Measurements from ENCODE around the gene ESR1. TPM values are rescaled to one million over a fixed set of nuclear protein-coding genes. Genes with fewer than 3 reads are reported as not detected.

The ESR1 gene
- total RNA-seq, 4 donors from 2014 or later = 0.59 to 1.8 (median 1.3) TPM

DNA sequence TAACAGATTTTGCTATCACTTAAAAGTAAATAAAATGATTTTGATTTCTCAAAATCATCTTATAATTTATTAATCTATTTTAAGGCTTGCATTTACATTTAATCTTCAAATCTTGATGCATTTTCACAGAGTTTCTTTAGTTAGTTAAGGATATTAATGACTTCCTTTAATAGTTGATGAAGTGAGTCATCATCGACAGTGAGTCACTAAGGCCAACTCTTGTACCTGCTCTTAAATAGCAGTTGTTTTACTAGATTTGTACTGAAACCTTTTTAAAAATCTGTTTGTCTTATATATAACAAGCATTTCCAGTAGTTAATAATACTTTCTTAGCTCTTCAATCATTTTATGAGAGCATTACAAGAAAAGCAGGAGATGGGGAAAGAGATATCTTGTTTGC is 191.7 kb downstream of the ESR1 start:
- WGBS, 2 donors = 47 to 58% methylated on average over 1 of the region's 1 CpG
- intact Hi-C loops (cut with DNase I; ENCODE audit: low total_unique reads) = no loop called here
- no peak for DNase-seq (ENCODE audit: low spot score in 2 of 2)
- H3K4me3 ChIP-seq (ENCODE audit: low read depth, poor library complexity, severe bottlenecking) = no peak overlapping the region
- TF ChIP-seq, protein P1, sequence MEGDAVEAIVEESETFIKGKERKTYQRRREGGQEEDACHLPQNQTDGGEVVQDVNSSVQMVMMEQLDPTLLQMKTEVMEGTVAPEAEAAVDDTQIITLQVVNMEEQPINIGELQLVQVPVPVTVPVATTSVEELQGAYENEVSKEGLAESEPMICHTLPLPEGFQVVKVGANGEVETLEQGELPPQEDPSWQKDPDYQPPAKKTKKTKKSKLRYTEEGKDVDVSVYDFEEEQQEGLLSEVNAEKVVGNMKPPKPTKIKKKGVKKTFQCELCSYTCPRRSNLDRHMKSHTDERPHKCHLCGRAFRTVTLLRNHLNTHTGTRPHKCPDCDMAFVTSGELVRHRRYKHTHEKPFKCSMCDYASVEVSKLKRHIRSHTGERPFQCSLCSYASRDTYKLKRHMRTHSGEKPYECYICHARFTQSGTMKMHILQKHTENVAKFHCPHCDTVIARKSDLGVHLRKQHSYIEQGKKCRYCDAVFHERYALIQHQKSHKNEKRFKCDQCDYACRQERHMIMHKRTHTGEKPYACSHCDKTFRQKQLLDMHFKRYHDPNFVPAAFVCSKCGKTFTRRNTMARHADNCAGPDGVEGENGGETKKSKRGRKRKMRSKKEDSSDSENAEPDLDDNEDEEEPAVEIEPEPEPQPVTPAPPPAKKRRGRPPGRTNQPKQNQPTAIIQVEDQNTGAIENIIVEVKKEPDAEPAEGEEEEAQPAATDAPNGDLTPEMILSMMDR (IDR thresholded peaks at IDR 0.05) = no peak
- TF ChIP-seq POLR2A (IDR thresholded peaks at IDR 0.05) = no peak

DNA sequence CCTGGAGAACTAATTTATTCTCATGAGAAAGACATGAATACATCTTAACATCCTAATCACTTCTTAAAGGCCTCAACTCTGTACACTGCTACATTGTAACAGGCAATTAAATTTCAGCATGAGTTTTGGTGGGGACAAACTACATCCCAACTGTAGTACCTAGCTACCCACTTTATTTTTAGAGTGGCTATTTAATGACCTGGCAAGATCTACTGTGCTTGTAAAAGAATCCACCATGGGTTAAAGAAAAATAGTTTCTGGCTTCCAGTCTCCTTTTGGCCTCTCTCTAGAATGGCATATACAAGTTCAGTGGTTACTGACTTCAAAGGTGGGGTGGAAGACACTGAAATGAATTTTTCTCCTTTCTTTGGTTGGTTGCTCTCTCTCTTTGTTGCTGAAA is 193.9 kb downstream of the ESR1 start:
- no peak overlapping the region for H3K4me3 ChIP-seq (ENCODE audit: low read depth, poor library complexity, severe bottlenecking)
- TF ChIP-seq, protein P1 (IDR thresholded peaks at IDR 0.05) = no peak
- TF ChIP-seq POLR2A (IDR thresholded peaks at IDR 0.05) = no peak
- no peak for DNase-seq (ENCODE audit: low spot score in 2 of 2)
- intact Hi-C loops (cut with DNase I; ENCODE audit: low total_unique reads) = no loop called here

DNA sequence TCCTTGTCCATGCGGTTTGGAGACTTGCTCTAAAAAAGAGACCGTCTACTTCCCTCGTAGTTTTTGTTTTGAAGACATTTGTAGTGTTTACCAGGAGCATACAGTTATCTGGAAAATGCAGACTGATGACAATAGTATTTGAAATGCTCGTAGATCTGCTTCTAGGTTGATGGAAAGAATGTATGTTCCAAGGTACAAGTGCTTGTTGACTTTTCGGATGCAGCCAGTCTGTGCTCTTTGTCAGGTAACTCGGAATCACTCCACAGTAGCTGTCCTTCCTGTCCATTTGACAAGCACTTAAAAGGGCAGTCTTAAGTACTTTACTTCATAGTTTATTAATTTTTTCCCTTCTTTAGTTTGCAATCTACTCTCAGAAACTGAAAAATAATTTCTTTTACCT is 194.8 kb downstream of the ESR1 start:
- 94% methylated on average over 6 of the region's 6 CpGs for WGBS, 2 donors
- no peak for DNase-seq (ENCODE audit: low spot score in 2 of 2)
- TF ChIP-seq, protein P1 (IDR thresholded peaks at IDR 0.05) = no peak
- TF ChIP-seq POLR2A (IDR thresholded peaks at IDR 0.05) = no peak
- intact Hi-C loops (cut with DNase I; ENCODE audit: low total_unique reads) = no loop called here
- no peak overlapping the region for H3K4me3 ChIP-seq (ENCODE audit: low read depth, poor library complexity, severe bottlenecking)

DNA sequence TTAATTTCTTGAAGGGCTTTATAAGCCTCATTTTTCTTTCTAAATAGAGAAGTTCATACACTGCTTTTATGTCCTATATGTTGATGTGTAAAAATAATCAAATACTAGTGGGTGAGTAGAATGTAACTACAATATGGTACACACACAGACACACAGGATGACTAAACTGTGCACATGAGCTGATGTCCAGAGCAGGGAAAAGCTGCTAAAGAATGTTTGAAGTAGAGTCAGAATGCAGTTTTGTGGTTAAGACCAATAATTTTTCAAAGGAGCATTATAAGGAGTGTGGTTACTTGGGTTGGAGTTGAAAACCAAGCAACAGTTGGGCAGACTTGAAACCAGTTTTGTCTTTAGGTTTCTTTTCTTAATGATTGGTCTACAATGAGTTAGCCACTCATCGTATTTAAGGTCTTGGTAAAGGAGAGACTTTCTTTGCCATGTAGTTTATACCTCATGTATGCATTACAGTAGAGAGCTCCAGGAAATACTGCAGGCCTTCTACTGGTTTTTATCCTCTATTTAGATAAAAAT is 196.6 kb downstream of the ESR1 start:
- WGBS, 2 donors = 91 to 96% methylated on average over 1 of the region's 1 CpG
- DNase-seq (ENCODE audit: low spot score in 2 of 2) = no peak
- no peak overlapping the region for H3K4me3 ChIP-seq (ENCODE audit: low read depth, poor library complexity, severe bottlenecking)
- TF ChIP-seq, protein P1 (IDR thresholded peaks at IDR 0.05) = no peak
- TF ChIP-seq POLR2A (IDR thresholded peaks at IDR 0.05) = no peak
- intact Hi-C loops (cut with DNase I; ENCODE audit: low total_unique reads) = no loop called here

DNA sequence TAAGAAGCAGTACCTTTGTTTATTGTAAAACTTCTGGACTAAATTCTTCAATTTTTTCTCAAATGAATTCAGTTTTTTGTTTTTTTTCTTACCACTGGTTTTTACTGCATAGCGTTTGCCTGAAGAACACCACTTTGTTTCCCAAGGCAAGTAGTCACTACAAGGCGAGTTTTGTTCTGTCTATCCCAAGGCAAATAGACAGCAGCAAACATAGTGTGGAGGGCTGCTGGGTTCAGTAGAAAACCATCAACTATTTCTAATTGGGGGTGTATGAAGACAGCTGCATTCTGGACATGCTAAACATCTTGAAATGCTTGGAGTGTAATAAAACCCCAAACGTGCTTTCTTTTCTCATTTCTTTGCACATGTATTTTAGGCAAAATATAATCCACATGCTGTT is 197.4 kb downstream of the ESR1 start:
- DNase-seq (ENCODE audit: low spot score in 2 of 2) = no peak
- intact Hi-C loops (cut with DNase I; ENCODE audit: low total_unique reads) = no loop called here
- no peak for TF ChIP-seq POLR2A (IDR thresholded peaks at IDR 0.05)
- TF ChIP-seq, protein P1 (IDR thresholded peaks at IDR 0.05) = no peak
- 42 to 72% methylated on average over 3 of the region's 3 CpGs for WGBS, 2 donors
- no peak overlapping the region for H3K4me3 ChIP-seq (ENCODE audit: low read depth, poor library complexity, severe bottlenecking)

DNA sequence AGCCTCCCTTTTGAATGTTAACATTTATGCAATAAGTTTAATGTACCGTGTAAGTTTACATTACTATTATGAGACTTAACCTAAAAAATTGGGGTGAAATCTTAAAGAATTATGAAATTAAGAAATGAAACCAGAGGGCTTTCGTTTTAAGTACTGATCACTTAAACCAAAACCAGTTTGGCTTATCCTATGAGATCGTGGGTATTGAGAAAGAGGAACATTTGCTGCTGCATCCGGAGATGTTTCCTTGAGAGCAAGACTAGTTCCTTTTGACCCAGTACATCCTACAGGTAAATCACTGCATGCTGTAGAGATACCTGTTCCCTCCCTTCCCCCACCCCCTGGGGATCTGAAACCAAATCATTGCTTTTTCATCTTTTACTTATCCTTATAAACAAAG is 201.3 kb downstream of the ESR1 start:
- no peak overlapping the region for H3K4me3 ChIP-seq (ENCODE audit: low read depth, poor library complexity, severe bottlenecking)
- no peak for DNase-seq (ENCODE audit: low spot score in 2 of 2)
- WGBS, 2 donors = 77 to 83% methylated on average over 4 of the region's 4 CpGs
- intact Hi-C loops (cut with DNase I; ENCODE audit: low total_unique reads) = no loop called here
- no peak for TF ChIP-seq POLR2A (IDR thresholded peaks at IDR 0.05)
